NCI-H748 (cell line): ENCODE results near the gene PLOD3.
A peak's percentile ranks its signal among the peaks of the same experiment; 100 is the strongest.

Experiments
- DNase-seq: peaks from one replicate; lab custom pipeline; 2025; ENCODE audit not compliant: unreplicated experiment; lab: John Stamatoyannopoulos, UW

Gene PLOD3

DNA sequence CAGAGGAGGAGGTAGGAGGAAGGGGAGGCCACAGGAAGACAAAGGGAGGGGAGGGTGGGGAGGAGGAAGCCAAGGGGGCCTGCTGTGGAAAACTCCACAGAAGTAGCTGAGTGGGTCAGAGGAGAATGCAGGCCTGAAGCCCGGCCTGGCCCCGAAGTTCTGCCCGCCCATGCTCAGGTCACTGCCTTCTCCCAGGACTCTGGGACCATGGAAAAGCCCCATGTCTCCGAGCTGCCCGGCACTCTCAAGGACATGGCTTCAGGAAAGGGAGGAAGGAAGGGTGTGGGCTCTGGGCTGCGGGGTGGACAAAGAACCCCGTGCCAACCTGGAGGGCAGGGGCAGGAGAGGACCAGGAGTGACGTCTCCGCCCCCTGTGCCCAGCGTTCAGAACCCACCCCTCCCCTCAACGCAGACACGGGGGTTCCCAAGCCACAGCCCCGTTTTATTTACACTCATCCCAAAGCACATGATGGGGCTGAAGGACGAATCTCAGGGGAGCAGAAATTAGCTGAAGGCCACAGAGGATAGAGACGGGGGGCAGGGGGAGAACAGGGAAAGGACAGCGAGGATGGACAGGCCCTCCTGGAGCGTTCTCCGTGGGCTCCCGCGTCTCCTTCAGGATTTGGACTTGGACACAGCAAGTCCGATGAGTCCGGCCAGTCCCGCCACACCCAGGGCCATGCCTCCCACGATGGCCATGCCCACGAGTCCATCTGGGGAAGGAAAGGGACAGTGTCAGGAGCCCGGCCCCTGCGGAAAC lies 22.0 kb upstream of the PLOD3 start:
- no peak for DNase-seq

GRCh38 chr7:101238226-101239182 lies 21.1 kb upstream of the PLOD3 start:
- no peak for DNase-seq

DNA sequence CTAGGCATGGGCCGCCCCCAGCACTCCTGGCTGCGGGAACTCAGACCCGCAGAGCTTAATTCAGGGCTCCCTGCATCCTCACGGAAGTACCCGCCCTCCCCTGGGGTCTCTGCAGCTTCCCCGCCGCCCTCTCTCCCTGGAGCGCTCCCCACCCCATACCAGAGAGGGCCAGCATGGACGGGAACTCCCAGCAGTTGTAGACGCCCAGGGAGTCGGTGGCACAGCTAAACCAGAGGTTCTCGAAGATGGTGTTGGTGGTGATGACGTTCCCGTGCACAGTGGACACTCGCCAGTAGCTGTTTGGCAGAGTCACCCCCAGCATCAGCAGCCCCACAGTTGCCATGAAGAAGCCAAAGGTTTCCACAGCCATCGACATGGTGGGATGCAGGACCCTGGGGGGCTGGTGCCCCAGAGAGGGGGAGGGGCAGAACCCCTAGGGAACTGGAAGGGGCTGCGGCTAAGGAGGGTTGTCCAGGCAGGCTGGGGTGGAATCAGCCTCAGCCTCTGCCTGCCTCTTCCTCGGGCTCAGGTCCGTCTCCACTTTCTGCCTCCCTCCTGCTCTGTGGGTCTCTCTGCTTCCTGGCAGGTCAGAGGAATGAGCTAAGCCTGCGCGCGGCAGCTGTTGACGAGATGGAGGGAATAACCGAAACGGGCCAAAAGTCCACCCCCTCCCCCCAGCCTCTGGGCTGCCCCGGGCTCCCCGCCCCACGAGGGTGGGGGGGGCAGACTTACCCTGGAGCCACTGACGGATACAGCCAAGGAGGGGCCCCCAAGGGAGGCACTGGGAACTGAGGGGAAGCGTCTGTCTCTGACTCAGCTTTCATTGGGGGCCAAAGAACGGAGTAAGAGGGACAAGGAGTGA lies 20.1 kb upstream of the PLOD3 start, which contains the start of gene CLDN15:
Gene CLDN15 (minus strand): TSS at position 597 of the 862 bp plus-strand sequence. CDS start 221 bp downstream, at position 376.
- DNase-seq, result no peak

DNA sequence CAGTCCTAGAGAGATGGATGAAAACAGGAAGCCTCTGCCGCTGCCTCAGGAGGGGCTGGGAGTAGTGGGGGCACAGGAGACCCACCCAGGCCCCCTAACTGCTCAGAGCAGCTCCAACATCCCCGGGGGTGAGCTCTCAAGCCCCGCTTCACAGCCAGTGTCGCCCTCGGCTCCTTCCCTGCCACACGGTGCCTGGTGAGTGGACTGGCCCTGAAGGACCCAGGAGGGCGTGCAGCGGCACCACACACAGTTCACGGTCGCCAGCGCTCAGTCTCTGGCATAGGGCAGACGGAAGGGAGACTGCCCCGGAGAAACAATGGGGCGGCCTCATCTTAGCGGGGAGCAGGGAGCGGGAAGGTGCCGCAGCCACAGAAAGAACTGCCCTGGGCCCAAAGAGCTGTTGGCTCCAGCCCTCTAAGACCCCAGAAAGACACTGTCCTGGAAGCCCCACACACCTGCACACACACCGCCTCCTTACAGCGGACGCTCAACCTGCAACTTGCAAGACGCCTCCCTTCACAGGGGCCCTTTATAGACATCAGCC lies 19.0 kb upstream of the PLOD3 start:
- no peak for DNase-seq

DNA sequence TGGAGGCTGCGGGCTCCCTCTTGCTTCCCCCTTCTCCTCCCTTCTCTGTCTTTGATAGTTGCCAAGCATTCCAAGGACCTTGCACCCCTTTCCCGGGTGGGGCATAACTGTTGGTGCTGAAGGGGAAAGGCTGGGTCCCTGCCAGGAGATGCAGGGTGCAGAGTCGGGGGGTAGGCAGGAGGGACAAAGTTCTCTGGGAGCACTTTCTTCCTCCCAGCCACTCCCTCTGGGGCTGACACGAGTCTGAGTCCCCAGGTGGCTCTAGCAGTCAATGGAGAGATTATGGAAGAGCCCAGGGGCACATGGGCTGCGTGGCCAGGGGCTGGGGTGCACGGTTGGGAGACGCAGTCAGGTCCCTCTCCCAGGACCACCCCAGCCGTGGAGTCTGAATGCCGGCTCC lies 18.1 kb upstream of the PLOD3 start:
- no peak for DNase-seq

- peak; percentile 5 for DNase-seq
Measured at GRCh38 chr7:101235050-101235449, 17.7 kb upstream of the PLOD3 start.

DNA sequence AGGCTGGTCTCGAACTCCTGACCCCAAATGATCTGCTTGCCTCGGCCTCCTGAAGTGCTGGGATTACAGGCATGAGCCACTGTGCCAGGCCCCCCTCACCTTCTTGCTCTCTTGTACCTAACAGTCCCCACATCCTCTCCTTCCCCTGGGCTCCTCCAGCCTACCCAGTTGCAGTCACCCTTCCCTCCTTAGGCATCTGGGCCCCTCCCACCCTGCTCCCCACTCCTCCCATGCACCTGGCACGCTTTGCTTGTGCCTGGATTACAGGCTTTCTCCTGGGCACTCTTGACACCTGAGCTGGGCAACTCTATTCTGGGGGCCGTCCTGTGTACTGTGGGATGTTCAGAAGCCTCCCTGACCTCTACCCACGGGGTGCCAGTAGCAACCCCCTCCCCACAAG lies 17.3 kb upstream of the PLOD3 start:
- DNase-seq, result no peak

- DNase-seq, result no peak
Measured at GRCh38 chr7:101233907-101234547, 16.6 kb upstream of the PLOD3 start.

- peak; percentile 80 for DNase-seq
Measured at GRCh38 chr7:101232141-101232850, 14.9 kb upstream of the PLOD3 start.

DNA sequence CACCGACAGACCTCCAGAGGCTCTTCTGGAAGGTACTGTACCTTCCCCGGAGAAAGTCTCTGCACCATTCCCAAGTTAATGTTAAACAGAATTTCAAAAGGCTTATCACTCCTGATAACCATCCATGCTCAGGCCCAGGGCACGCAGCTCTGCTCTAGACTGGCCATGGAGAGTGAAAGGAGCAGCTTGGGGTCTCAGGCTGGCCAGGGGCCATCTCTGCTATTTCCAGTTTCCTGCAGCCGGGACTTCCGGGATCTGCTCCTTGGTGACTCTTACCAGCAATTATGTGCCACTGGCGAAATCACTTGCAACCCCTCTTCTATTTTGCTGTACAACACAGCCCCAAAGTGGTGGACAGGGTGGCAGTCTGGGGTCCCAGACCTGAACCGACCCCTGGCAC lies 14.3 kb upstream of the PLOD3 start:
- no peak for DNase-seq

DNA sequence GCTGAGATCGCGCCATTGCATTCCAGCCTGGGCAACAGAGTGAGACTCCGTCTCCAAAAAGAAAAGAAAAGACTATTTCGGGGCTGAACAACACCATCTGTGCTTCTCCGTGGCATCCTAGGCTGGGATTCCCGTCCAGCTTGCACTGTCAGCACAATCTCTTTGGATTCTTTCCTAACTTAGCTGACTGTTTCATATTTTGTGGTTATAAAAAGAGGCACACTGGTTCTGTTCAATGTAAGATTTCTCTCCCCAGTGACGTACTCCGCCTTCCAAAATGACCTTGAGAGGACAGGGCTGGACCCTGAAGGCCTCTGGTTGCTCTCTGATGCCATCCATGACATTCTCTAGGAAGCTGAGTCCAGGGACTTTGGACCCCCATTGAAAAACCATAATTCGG lies 9.3 kb upstream of the PLOD3 start:
- DNase-seq, result no peak

- no peak for DNase-seq
Measured at GRCh38 chr7:101225650-101226049, 8.3 kb upstream of the PLOD3 start.

GRCh38 chr7:101223528-101223927 lies 6.1 kb upstream of the PLOD3 start:
- DNase-seq, result no peak

DNA sequence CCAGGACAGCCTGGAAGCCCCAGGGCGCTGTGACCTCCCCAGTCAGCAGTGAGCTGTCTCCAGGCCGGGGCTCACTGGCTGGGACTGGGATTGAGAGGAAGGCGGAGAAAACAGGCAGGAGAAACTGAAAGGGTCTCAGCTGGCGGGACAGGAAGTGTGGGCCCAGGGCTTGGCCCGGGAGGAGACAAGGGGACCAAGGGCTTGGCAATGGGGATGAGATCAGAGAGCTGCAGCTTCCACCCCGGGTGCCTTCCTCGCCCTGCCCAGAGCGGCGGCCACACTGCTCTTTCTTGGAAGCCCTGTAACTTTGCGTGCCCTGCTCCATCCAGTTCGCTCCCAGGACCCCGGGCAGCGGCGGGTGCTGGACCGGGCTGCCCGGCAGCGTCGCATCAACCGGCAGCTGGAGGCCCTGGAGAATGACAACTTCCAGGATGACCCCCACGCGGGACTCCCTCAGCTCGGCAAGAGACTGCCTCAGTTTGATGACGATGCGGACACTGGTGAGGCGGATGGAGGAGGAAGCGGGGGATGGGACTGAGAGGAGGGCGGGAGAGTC lies 5.0 kb upstream of the PLOD3 start:
- DNase-seq, result no peak

- DNase-seq, result no peak
Measured at GRCh38 chr7:101220295-101220694, 2.9 kb upstream of the PLOD3 start.

- no peak for DNase-seq
Measured at GRCh38 chr7:101218236-101219125, 1.1 kb upstream of the PLOD3 start.

- no peak for DNase-seq
Measured at GRCh38 chr7:101216860-101217387, 457 bp downstream of the PLOD3 start.
